ENCODE data around the gene CD200. TPM values are rescaled to one million over a fixed set of nuclear protein-coding genes. Genes with fewer than 3 reads are reported as not detected.

Gene CD200
- total and polyA plus RNA-seq, 2 of the 4 experiments (the other 2 are of a cell fraction), result 1.1 to 1.7 TPM

GRCh38 chr3:112392393-112393359, 59.7 kb downstream of the CD200 start:
- CTCF ChIA-PET, result no interaction called here
- Histone ChIP-seq H4K91ac (ENCODE audit: insufficient read depth, low read depth, low read length) (peak overlapping the region; percentile 29), H2BK20ac (ENCODE audit: low read depth, low read length) (peak overlapping the region; percentile 90), H3K4me1 (ENCODE audit: control insufficient read depth, insufficient read depth, low read length) (peaks cover 16% of the 10 kb centered on the region), H3K56ac (ENCODE audit: extremely low read depth, insufficient read depth, low read length) (no peak overlapping the region), H3K9me1 (ENCODE audit: insufficient read depth, low read length) (peaks cover 4% of the 10 kb centered on the region), H3K27me3 (ENCODE audit: control insufficient read depth, insufficient read depth, low read length) (no peaks in the 10 kb centered on the region), H4K8ac (ENCODE audit: low read depth in 2 of 2, low read length in 2 of 2) (peak overlapping the region; percentile 73 to 98; a peak in 3 of 4 replicates), H3K4me2 (ENCODE audit: low read depth, low read length) (no peak overlapping the region), H2BK15ac (ENCODE audit: low read depth, low read length) (peak overlapping the region; percentile 41; the same call in 2 of the 3 replicates), H3K79me1 (ENCODE audit: low read depth in 1 of 2, low read length in 2 of 2) (no peaks in the 10 kb centered on the region), H3K4me3 (ENCODE audit: insufficient read depth, low read depth, low read length) (no peak overlapping the region), H4K5ac (ENCODE audit: low read depth, low read length) (peak overlapping the region; percentile 68; the same call in 1 of the 2 replicates), H3K9me3 (ENCODE audit: control insufficient read depth, insufficient read depth, low read length) (peaks cover 2% of the 10 kb centered on the region; the same call in 1 of the 2 replicates), H3K18ac (ENCODE audit: low read depth, low read length) (peak overlapping the region; percentile 77; the same call in 1 of the 2 replicates), H3K14ac (replicated peaks; ENCODE audit: low read depth, low read length) (peak overlapping the region; percentile 24), H2BK5ac (ENCODE audit: low read depth, low read length, poor library complexity, severe bottlenecking) (peak overlapping the region; percentile 100), H2AK9ac (replicated peaks; ENCODE audit: low read depth, low read length, poor library complexity) (no peak overlapping the region), H2AK5ac (ENCODE audit: low read depth, low read length) (peak overlapping the region; percentile 77), H4K20me1 (ENCODE audit: insufficient read depth, low read length) (no peaks in the 10 kb centered on the region), H3K9ac (ENCODE audit: low read depth, low read length) (no peak overlapping the region), H3K27ac (ENCODE audit: insufficient read depth, low read length) (0 out of 2 replicates have a peak overlapping the region, but pooled peaks have one; percentile 7), H2AFZ (replicated peaks; ENCODE audit: low read length, poor library complexity) (no peak overlapping the region), H3K36me3 (ENCODE audit: control insufficient read depth, insufficient read depth, low read length) (no peaks in the 10 kb centered on the region), H3K23ac (ENCODE audit: low read depth, low read length) (no peak overlapping the region), H3K4ac (ENCODE audit: low read depth, low read length) (peak overlapping the region; percentile 28; the same call in 1 of the 2 replicates), H2BK120ac (ENCODE audit: low read depth, low read length) (peak overlapping the region; percentile 71)
- intact Hi-C loops (cut with micrococcal nuclease), result loop anchor here (2.0 kb wide), 1 partner anchor 60 kb away; the partner anchor contains the start of gene CD200
- no peak for TF ChIP-seq RFX5 (IDR thresholded peaks at IDR 0.05; ENCODE audit: low read depth, low read length)
- TF ChIP-seq SMC3 (IDR thresholded peaks at IDR 0.05; ENCODE audit: low read depth, low read length), result no peak
- TF ChIP-seq CEBPB (IDR thresholded peaks at IDR 0.05; ENCODE audit: low read depth, low read length), result no peak
- TF ChIP-seq FOS (IDR thresholded peaks at IDR 0.05; ENCODE audit: low read depth, low read length), result no peak
- no peak for TF ChIP-seq RCOR1 (IDR thresholded peaks at IDR 0.05; ENCODE audit: insufficient replicate concordance, low read length)
- no peak for TF ChIP-seq POLR2A (IDR thresholded peaks at IDR 0.05; ENCODE audit: low read depth, low read length)
- TF ChIP-seq, protein P1, sequence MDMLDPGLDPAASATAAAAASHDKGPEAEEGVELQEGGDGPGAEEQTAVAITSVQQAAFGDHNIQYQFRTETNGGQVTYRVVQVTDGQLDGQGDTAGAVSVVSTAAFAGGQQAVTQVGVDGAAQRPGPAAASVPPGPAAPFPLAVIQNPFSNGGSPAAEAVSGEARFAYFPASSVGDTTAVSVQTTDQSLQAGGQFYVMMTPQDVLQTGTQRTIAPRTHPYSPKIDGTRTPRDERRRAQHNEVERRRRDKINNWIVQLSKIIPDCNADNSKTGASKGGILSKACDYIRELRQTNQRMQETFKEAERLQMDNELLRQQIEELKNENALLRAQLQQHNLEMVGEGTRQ (IDR thresholded peaks at IDR 0.05; ENCODE audit: low read depth, low read length), result no peak
- TF ChIP-seq CHD1 (IDR thresholded peaks at IDR 0.05; ENCODE audit: low read depth, low read length), result no peak
- TF ChIP-seq MXI1 (IDR thresholded peaks at IDR 0.05; ENCODE audit: borderline replicate concordance, low read depth, low read length), result no peak
- TF ChIP-seq MAFK (IDR thresholded peaks at IDR 0.05; ENCODE audit: low read depth, low read length), result no peak
- TF ChIP-seq RAD21 (IDR thresholded peaks at IDR 0.05; ENCODE audit: low read length), result no peak
- no peak for TF ChIP-seq BHLHE40 (IDR thresholded peaks at IDR 0.05; ENCODE audit: low read depth, low read length)
- WGBS, 2 experiments (ENCODE audit: extremely low coverage in 2 of 2, insufficient read length in 1 of 2), result 94% methylated on average over 2 of the region's 6 CpGs; no CpG with 5 or more reads in 1 of the 2 experiments
- DNase-seq, result no peak
- in situ Hi-C loops (cut with MboI; ENCODE audit: low sequenced_read_pairs), result no loop called here
- POLR2A ChIA-PET (ENCODE audit: unreplicated experiment), result no interaction called here
- dilution Hi-C loops (cut with HindIII; ENCODE audit: low sequenced_read_pairs, unreplicated experiment), result no loop called here
- no TSS peak for BruUV-seq (replicated peaks)
- ATAC-seq (ENCODE audit: low read depth), result no peak

Measured in IMR-90 (cell line).